NCI-H128 (cell line): ENCODE results near the gene TNFRSF6B.
A peak's percentile ranks its signal among the peaks of the same experiment; 100 is the strongest.
"Not testable (repeated sequence)": the region's sequence is repeated elsewhere in the genome, so short reads cannot be mapped to it uniquely, and the experiment has no call there.

ENCODE experiments used
- DNase-seq: peaks from one replicate; lab custom pipeline; 2025; ENCODE audit not compliant: unreplicated experiment; lab: John Stamatoyannopoulos, UW

Gene TNFRSF6B

GRCh38 chr20:63706852-63707557, 10.6 kb downstream of the TNFRSF6B start:
- peak; percentile 7 for DNase-seq

- peak; percentile 65 for DNase-seq
Measured at GRCh38 chr20:63707558-63708300, 11.3 kb downstream of the TNFRSF6B start, which contains the start of the genes ARFRP1 and ZGPAT. ARFRP1 (minus strand) TSS chr20:63707976; CDS start chr20:63707091, 885 bp downstream. ZGPAT (plus strand) TSS chr20:63708039; CDS start chr20:63708581, 542 bp downstream.

GRCh38 chr20:63708301-63709148, 12.1 kb downstream of the TNFRSF6B start:
- no peak for DNase-seq

- DNase-seq, result no peak
Measured at GRCh38 chr20:63709149-63709527, 12.7 kb downstream of the TNFRSF6B start.

GRCh38 chr20:63711085-63711645, 14.7 kb downstream of the TNFRSF6B start:
- DNase-seq, result no peak

- no peak for DNase-seq
Measured at GRCh38 chr20:63712191-63712590, 15.7 kb downstream of the TNFRSF6B start.

GRCh38 chr20:63714858-63715257, 18.4 kb downstream of the TNFRSF6B start:
- no peak for DNase-seq

- no peak for DNase-seq
Measured at GRCh38 chr20:63718996-63719395, 22.5 kb downstream of the TNFRSF6B start.

GRCh38 chr20:63722967-63723622, 26.6 kb downstream of the TNFRSF6B start:
- DNase-seq, result not testable (repeated sequence)

GRCh38 chr20:63730189-63730733, 33.8 kb downstream of the TNFRSF6B start:
- not testable (repeated sequence) for DNase-seq

- DNase-seq, result no peak
Measured at GRCh38 chr20:63731410-63731809, 35.0 kb downstream of the TNFRSF6B start.

GRCh38 chr20:63732118-63733095, 36.0 kb downstream of the TNFRSF6B start:
- no peak for DNase-seq

GRCh38 chr20:63733117-63733516, 36.7 kb downstream of the TNFRSF6B start:
- no peak for DNase-seq

GRCh38 chr20:63733579-63734081, 37.2 kb downstream of the TNFRSF6B start:
- no peak for DNase-seq

GRCh38 chr20:63734111-63734945, 37.9 kb downstream of the TNFRSF6B start:
- no peak for DNase-seq

- DNase-seq, result no peak
Measured at GRCh38 chr20:63734946-63735858, 38.8 kb downstream of the TNFRSF6B start.
